DMS153 treated with DMSO at 0.1 percent for 48 hours (cell line): ENCODE data around the gene LAMA3.

ENCODE experiments used
- DNase-seq: peaks from one replicate; lab custom pipeline; 2025; ENCODE audit not compliant: unreplicated experiment; lab: John Stamatoyannopoulos, UW

Gene LAMA3

GRCh38 chr18:23934252-23934651 is 245.0 kb downstream of the LAMA3 start:
- DNase-seq = no peak

- no peak for DNase-seq
Observed at GRCh38 chr18:23934863-23935262, 245.6 kb downstream of the LAMA3 start.

- no peak for DNase-seq
Observed at GRCh38 chr18:23935804-23936203, 246.6 kb downstream of the LAMA3 start.

GRCh38 chr18:23936381-23936958 is 247.2 kb downstream of the LAMA3 start:
- DNase-seq = no peak

GRCh38 chr18:23938043-23938756 is 248.9 kb downstream of the LAMA3 start:
- no peak for DNase-seq

- DNase-seq = no peak
Observed at GRCh38 chr18:23938901-23939341, 249.7 kb downstream of the LAMA3 start.

- no peak for DNase-seq
Observed at GRCh38 chr18:23939366-23939765, 250.1 kb downstream of the LAMA3 start.

- DNase-seq = no peak
Observed at GRCh38 chr18:23939896-23940295, 250.6 kb downstream of the LAMA3 start.

GRCh38 chr18:23941791-23942190 is 252.5 kb downstream of the LAMA3 start:
- DNase-seq = no peak

GRCh38 chr18:23943104-23943503 is 253.9 kb downstream of the LAMA3 start:
- DNase-seq = no peak

- no peak for DNase-seq
Observed at GRCh38 chr18:23943903-23944624, 254.8 kb downstream of the LAMA3 start.

- no peak for DNase-seq
Observed at GRCh38 chr18:23945416-23946079, 256.3 kb downstream of the LAMA3 start.

GRCh38 chr18:23949863-23950262 is 260.6 kb downstream of the LAMA3 start:
- no peak for DNase-seq

- DNase-seq = no peak
Observed at GRCh38 chr18:23950644-23951043, 261.4 kb downstream of the LAMA3 start.

GRCh38 chr18:23951206-23951605 is 262.0 kb downstream of the LAMA3 start:
- no peak for DNase-seq

GRCh38 chr18:23953984-23954383 is 264.7 kb downstream of the LAMA3 start:
- no peak for DNase-seq

- no peak for DNase-seq
Observed at GRCh38 chr18:23956483-23956882, 267.2 kb downstream of the LAMA3 start.

- no peak for DNase-seq
Observed at GRCh38 chr18:23958036-23958435, 268.8 kb downstream of the LAMA3 start.

GRCh38 chr18:23963443-23964165 is 274.4 kb downstream of the LAMA3 start:
- DNase-seq = no peak

- DNase-seq = no peak
Observed at GRCh38 chr18:23964282-23965238, 275.3 kb downstream of the LAMA3 start.
